NT2/D1 (cell line): Measurements from ENCODE around the gene ATP2A3.

Experiments used
- SUZ12 ChIP-seq: IDR thresholded peaks from 2 replicates; pipeline ENCODE4 v1.6.1; 2011; ENCODE audit not compliant: insufficient read length, insufficient read depth; ENCODE audit errors: extremely low read depth
- YY1 ChIP-seq: IDR thresholded peaks from 2 replicates; pipeline ENCODE4 v1.6.1; 2011; ENCODE audit not compliant: insufficient read length, insufficient read depth
- ZNF274 ChIP-seq: IDR thresholded peaks from 2 replicates; pipeline ENCODE4 v1.6.1; 2011; ENCODE audit warnings: mild to moderate bottlenecking, low read depth, low read length

- TF ChIP-seq SUZ12 (no peak), YY1 (no peak), ZNF274 (no peak)
Observed at GRCh38 chr17:3994221-3994576, 30.0 kb upstream of the ATP2A3 start.
